NCI-H2196 treated with DMSO at 0.1 percent for 48 hours (cell line): ENCODE results near the gene RNF13.
"Not testable (repeated sequence)": the region's sequence is repeated elsewhere in the genome, so short reads cannot be mapped to it uniquely, and the experiment has no call there.

Source experiments
- DNase-seq: peaks from one replicate; lab custom pipeline; 2025; ENCODE audit not compliant: unreplicated experiment; lab: John Stamatoyannopoulos, UW

The RNF13 gene

DNA sequence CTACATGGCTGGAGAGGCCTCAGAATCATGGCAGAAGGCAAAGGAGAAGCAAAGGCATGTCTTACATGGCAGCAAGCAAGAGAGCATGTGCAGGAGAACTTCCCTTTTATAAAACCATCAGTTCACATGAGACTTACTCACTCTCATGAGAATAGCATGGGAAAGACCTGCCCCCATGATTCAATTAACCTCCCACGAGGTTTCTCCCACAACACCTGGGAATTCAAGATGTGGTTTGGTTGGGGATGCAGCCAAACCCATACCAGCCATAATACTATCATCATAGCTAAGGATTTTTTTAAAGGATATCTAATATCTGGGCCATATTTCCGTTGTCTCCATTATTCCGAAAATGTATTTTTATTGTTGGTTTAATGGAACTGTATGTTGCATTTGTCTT, 26.5 kb downstream of the RNF13 start:
- DNase-seq, result not testable (repeated sequence)

- no peak for DNase-seq
These were observed 26.9 kb downstream of the RNF13 start for GRCh38 chr3:149839896-149840295.

DNA sequence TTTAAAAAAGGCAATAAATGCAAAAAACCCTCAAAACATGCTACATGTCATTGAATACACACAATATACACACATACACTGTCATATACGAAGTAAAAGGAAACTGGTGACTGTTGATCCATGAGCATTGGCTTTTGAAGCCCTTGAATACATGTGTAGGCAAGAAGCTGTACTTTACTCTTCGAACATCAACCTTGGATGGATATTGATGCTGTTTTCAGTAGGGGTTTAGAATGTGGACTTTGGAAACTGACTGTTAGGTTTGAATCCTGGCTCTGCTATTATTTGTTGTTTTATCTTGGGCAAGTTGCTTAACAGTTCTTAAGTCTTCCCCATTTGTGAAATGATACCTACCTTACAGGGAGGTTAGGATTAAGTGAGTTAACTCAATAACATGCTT, 30.5 kb downstream of the RNF13 start:
- DNase-seq, result no peak

DNA sequence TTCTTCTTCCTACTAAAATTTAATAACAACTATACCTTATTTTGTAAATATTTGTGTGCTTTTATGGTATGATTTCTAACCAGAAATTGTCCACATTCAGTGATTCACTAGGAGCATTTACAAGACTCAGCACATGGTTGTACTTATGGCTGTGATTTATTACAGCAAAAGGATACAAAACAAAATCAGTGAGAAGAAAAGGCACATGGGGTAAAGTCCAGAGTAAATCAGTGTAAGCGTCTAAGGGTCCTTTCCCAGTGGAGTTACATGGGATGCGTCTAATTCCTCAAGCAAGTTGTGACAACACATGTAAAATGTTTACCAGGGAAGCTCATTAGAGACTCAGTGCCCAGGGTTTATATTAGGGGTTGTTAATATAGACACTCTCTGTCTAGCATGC, 31.1 kb downstream of the RNF13 start:
- no peak for DNase-seq

DNA sequence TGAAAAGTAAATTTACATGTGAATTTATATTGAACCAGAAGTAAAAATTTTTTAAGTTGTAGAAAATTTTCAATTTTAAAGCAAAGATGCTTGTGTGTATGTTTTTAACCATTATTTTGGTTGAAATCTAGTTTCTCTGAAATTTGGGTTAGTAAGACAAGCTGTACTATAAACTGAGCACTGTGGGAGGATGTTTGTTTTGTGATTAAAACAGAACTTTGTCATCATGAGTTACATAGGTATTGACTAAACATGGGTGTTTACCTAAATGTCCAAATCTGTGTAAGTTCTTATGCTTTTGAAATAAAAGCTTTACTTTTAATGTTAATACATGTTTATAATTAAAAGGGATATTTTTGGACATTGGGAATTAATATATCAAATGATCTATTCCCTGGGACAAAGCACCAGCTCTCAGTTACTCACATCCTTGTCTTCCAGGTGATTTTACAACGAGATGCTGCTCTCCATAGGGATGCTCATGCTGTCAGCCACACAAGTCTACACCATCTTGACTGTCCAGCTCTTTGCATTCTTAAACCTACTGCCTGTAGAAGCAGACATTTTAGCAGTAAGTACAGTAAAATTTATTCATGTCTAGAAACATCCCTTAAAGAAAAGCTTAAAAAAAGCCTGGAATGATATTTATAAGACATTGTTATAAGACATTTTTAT, 32.7 kb downstream of the RNF13 start:
- DNase-seq, result no peak

DNA sequence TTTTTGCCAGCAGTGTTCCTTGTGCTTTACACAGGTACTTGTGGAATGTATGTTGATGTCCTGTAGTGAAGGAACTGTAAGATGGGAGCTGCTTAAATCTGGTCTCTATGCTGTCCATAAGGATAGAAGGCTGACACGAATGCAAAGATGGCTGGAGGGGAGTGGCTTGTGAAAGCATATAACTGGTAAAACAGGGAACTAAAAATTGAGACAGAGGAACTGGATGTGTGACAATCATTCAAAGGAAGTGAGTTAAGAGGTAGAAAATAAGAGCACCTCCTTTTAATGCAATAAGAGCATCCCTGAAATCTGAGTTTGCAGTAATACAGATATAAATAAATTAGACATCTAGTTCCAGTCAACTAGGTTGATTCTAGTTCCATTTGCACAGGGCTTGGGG, 35.2 kb downstream of the RNF13 start:
- no peak for DNase-seq

GRCh38 chr3:149848688-149849087, 35.7 kb downstream of the RNF13 start:
- no peak for DNase-seq

DNA sequence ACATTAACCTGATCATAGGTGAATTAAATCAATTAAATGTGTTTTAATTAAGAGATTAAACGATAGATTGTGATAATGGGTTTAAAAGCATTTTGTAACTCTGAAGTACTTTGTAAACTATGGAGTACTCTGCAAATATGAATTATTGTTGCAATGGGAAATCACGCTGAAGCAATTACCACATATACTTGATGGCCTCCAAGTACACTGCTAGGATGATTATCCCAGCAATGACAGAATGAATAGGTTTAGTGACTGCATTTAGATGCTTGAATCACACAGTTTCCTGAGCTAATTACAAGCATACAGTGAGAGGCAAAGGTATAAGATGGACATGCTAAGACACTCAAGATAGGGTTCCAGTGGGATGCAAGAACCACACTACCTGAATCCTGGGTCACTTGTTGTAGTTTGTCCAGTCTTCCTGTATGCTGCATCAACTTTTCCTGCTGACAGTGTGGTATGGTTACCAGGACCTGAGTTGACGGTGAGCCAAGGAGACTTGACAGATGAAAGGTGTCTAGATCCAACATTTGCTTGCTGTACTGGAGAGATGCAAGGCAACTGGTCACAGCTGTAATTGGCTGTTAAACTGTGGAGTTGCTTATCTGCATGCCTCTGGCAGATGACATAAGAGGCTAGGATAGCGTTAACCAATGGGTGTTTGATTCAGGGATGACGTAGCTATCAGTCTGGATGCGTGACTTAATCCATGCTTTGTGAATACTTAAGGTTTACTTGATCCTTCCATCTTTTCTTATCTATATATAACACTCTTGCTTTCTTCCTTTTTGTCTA, 38.0 kb downstream of the RNF13 start:
- DNase-seq, result no peak

DNA sequence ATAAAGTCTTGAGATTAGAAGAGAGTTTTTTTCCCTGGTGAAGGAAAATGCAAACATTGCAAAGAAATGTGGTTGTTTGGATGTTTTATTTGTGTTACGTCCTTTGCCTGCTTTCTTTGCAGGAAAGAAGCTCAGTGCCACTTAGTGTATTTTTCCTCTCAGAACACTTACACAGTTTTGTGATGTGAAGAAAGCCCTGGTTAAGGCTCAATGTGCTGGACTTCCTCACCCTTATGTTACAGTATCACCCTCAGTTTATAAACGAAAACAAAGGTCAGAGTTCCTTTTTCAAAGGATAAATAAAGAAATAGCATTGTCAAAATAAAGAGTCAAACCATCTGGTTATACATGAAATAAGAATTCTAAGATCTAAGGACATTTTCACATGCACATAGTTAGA, 45.9 kb downstream of the RNF13 start:
- no peak for DNase-seq

DNA sequence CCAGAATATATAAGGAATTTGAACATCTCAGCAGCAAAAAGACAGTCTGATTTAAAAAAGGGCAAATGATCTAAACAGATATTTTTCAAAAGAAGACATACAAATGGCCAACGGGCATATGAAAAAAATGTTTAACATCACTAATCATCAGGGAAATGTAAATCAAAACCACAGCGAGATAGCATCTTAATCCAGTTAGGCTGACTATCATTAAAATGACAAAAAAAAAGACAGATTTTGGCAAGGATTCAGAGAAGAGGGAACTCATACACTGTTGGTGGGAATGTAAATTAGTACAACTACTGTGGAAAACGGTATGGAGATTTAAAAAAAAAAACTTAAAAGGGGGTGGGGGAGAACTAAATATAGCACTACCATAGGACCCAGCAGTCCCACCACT, 47.9 kb downstream of the RNF13 start:
- DNase-seq, result no peak

DNA sequence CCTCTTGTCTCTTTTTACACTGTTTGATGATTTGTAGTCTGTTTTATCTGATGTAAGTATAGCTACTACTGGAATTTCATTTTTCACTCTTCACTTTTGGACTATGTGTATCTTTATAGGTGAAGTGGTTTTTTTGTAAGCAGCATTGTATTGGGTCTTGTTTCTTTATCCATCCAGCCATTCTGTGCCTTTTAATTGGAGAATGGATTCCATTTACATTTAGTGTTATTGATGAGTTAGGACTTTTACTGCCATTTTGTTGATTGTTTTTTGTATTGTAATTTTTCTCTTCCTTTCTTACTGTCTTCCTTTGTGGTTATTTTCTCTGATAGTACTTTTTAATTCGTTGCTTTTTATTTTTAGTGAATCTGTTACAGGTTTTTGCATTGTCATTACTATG, 54.5 kb downstream of the RNF13 start:
- DNase-seq, result no peak

DNA sequence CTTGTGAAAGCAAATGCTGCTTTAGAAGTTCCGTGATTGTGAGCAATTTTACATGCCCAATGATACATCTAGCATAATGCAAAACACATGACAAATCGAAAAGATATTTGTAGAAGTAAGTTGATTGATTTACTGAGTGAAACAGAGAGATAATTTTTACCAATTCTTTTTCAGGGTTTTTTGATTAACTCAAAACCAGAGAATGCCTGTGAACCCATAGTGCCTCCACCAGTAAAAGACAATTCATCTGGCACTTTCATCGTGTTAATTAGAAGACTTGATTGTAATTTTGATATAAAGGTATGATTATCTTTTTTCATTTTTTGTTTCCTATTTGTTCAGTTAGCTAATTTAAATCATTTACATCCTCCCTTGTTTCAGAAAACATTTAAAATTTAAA, 58.8 kb downstream of the RNF13 start:
- DNase-seq, result no peak

- DNase-seq, result no peak
These were observed 59.6 kb downstream of the RNF13 start for GRCh38 chr3:149872589-149872988.

DNA sequence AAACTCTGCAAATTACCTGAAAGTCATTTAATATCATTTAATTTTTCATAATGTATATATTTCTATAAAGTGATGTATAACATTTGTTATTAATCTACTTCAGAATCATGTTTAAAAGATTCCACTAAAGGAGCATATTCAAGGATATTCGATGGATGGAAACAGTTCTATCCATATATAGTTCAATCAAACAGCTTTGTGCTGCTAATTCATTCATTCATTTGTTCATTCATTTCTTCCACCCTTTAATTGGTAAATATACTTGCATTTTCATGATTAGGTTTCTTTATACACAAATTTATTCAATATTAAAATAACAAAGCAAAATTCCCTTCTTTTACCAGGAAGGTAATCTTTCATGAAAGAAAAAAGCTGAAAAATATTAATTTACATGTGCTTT, 64.7 kb downstream of the RNF13 start:
- no peak for DNase-seq

DNA sequence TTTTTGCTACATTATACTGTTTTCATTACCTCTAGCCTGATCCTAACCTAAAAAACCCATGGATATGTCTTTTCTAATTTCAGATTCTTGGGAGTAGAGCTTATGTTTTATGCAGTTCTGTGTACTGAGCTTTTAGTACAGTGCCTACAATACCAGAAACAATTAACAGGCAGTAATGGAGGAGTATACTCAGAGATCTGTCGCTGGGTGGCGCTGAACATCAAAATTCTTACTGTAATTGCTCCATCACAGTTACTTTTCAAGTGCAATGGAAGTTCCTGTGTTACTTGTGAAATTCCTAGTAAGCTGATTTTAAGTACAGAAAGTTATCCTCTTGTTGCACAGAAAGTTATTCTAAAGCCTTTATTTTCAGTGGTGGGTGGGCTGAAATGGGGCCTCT, 66.9 kb downstream of the RNF13 start:
- DNase-seq, result no peak

DNA sequence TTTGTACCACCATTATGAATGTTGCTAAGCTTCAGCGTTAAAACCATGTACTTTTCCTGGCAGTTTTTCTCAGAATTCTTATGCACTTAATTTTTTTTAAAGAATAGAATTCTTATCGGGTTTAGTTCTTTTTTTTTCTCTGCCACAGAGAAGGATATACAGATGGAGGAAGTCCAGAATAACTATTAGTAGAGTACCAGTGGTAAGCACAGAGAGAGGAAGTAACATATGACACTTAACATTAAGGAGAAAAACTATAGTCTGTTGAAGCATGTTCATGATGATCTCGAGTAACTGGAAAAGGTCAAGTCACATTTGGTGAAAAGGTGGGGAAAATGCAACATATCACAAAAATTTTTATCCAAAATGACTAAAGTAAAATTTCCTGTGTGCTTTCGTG, 68.9 kb downstream of the RNF13 start:
- DNase-seq, result no peak

GRCh38 chr3:149883134-149883533, 70.1 kb downstream of the RNF13 start:
- no peak for DNase-seq

DNA sequence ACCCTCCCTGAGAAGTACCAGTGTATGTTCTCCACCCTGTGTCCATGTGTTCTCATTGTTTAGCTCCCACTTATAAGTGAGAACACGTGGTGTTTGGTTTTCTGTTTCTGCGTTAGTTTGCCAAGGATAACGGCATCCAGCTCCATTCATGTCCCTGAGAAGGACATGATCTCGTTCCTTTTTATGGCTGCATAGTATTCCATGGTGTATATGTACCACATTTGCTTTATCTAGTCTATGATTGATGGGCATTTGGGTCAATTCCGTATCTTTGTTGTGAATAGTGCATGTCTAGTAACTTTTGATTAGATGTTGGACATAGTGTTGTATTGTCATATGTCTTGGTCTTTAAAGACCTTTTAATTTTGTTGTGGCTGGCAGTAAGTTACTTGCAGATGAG, 70.8 kb downstream of the RNF13 start:
- not testable (repeated sequence) for DNase-seq

DNA sequence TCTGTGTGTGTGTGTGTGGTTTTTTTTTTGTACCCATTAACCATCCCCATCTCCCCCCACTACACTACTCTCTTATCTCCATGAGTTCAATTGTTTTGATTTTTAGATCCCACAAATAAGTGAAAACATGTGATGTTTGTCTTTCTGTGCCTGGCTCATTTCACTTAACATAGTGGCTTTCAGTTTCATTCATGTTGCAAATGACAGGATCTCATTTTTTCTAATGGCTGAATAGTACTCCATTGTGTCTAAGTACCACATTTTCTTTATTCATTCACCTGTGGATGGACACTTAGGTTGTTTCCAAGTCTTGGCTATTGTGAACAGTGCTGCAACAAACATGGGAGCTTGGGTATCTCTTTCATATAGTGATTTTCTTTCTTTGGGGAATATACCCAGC, 71.8 kb downstream of the RNF13 start:
- DNase-seq, result not testable (repeated sequence)

GRCh38 chr3:149886957-149887356, 73.9 kb downstream of the RNF13 start:
- DNase-seq, result no peak

DNA sequence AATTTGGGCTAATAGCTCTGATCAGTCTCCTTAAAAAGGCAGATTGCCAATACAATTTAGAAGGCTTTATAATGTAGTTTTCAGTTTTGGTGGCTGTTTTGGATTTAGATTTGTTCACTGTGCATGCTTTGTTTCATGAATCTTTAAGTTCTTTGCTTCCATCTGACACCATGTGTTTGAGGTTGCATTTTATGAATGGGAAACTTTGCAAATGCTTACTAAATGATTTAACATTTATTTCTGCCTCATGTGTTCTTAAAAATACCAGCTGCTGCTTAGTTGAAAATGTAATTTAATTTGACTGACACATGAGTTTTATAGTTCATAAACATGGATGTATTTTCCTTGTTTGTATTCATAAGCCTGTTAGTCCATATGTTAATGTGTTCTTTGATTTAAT, 78.6 kb downstream of the RNF13 start:
- DNase-seq, result no peak

DNA sequence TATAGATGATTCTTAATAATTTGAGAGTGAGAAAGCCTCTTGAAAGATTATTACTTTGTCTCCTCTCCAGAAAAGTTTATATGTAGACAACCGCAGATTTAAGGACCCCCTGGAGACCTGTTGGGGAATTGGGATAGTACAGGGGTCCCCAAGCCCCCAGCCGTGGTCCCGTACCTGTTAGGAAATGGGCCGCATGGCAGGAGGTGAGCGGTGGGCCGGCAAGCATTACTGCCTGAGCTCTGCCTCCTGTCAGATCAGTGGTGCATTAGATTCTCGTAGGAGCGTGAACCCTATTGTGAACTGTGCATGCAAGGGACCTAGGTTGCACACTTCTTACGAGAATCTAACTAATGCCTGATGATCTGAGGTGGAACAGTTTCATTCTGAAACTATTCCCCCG, 79.4 kb downstream of the RNF13 start:
- DNase-seq, result no peak

- DNase-seq, result no peak
These were observed 81.2 kb downstream of the RNF13 start for GRCh38 chr3:149894205-149894604.
